ENCODE data around the gene LTO1.

- TF ChIP-seq CTCF (IDR thresholded peaks at IDR 0.05; ENCODE audit: low read depth, low read length) = no peak
- no peak for TF ChIP-seq MAX (IDR thresholded peaks at IDR 0.05; ENCODE audit: low read depth, low read length)
- no peak for TF ChIP-seq POLR2A (IDR thresholded peaks at IDR 0.05; ENCODE audit: extremely low read depth, insufficient read length)
These were observed 33.2 kb downstream of the LTO1 start for GRCh38 chr11:69641681-69642548.
